LNCAP (cell line): ENCODE results near the gene CMSS1.

Experiments used
- CTCF ChIP-seq: fragments of 450-650 bp; IDR thresholded peaks from 2 replicates; pipeline ENCODE4 v1.5.1; 2017; ENCODE audit warnings: mild to moderate bottlenecking

Gene CMSS1

GRCh38 chr3:99817437-99818240, at the start of gene CMSS1:
Gene CMSS1, plus strand, starts transcription at chr3:99817862.
- TF ChIP-seq CTCF, result no peak

GRCh38 chr3:99768126-99768525, 49.5 kb upstream of the CMSS1 start:
- TF ChIP-seq CTCF, result no peak

GRCh38 chr3:99768808-99769501, 48.7 kb upstream of the CMSS1 start:
- no peak for TF ChIP-seq CTCF

- TF ChIP-seq CTCF, result no peak
These were observed 45.5 kb upstream of the CMSS1 start for GRCh38 chr3:99772171-99772570.

- TF ChIP-seq CTCF, result no peak
These were observed 45.0 kb upstream of the CMSS1 start for GRCh38 chr3:99772671-99773070.

- no peak for TF ChIP-seq CTCF
These were observed 43.2 kb upstream of the CMSS1 start for GRCh38 chr3:99774467-99774866.

GRCh38 chr3:99776516-99777209, 41.0 kb upstream of the CMSS1 start:
- no peak for TF ChIP-seq CTCF
